ENCODE results near the gene ARL11.

ARL11 gene

GRCh38 chr13:49649244-49649962, 21.1 kb downstream of the ARL11 start:
- H3K4me3 ChIP-seq (ENCODE audit: low read depth, low read length), result no peak overlapping the region
- TF ChIP-seq CTCF (IDR thresholded peaks at IDR 0.05; ENCODE audit: insufficient read depth, low read depth, low read length, missing control alignments), result no peak
- no peak for DNase-seq (ENCODE audit: low read depth)

- no peak for TF ChIP-seq CTCF (IDR thresholded peaks at IDR 0.05; ENCODE audit: insufficient read depth, low read depth, low read length, missing control alignments)
- no peak for DNase-seq (ENCODE audit: low read depth)
- H3K4me3 ChIP-seq (ENCODE audit: low read depth, low read length), result no peak overlapping the region
Measured at GRCh38 chr13:49649963-49650312, 21.6 kb downstream of the ARL11 start.

- no peak for DNase-seq (ENCODE audit: low read depth)
- H3K4me3 ChIP-seq (ENCODE audit: low read depth, low read length), result no peak overlapping the region
- TF ChIP-seq CTCF (IDR thresholded peaks at IDR 0.05; ENCODE audit: insufficient read depth, low read depth, low read length, missing control alignments), result no peak
Measured at GRCh38 chr13:49651570-49652354, 23.5 kb downstream of the ARL11 start.

GRCh38 chr13:49652355-49653305, 24.3 kb downstream of the ARL11 start:
- DNase-seq (ENCODE audit: low read depth), result peak; percentile 56
- H3K4me3 ChIP-seq (ENCODE audit: low read depth, low read length), result no peak overlapping the region
- peak; percentile 44 for TF ChIP-seq CTCF (IDR thresholded peaks at IDR 0.05; ENCODE audit: insufficient read depth, low read depth, low read length, missing control alignments)

- H3K4me3 ChIP-seq (ENCODE audit: low read depth, low read length), result no peak overlapping the region
- no peak for TF ChIP-seq CTCF (IDR thresholded peaks at IDR 0.05; ENCODE audit: insufficient read depth, low read depth, low read length, missing control alignments)
- DNase-seq (ENCODE audit: low read depth), result no peak
Measured at GRCh38 chr13:49653478-49653877, 25.2 kb downstream of the ARL11 start.

- H3K4me3 ChIP-seq (ENCODE audit: low read depth, low read length), result no peak overlapping the region
- DNase-seq (ENCODE audit: low read depth), result no peak
- TF ChIP-seq CTCF (IDR thresholded peaks at IDR 0.05; ENCODE audit: insufficient read depth, low read depth, low read length, missing control alignments), result no peak
Measured at GRCh38 chr13:49654011-49654410, 25.7 kb downstream of the ARL11 start.

Data from GM12865 (cell line).